A549 (cell line): ENCODE results near the gene NAA25.

Experiments
- FOXS1 ChIP-seq: fragments of 250-450 bp; sonication (Bioruptor Pico); IDR thresholded peaks from 2 replicates; pipeline ENCODE4 v1.5.0; 2020; ENCODE audit warnings: mild to moderate bottlenecking, moderate library complexity
- HDAC2 ChIP-seq: fragments of 200-600 bp; sonication (generic); IDR thresholded peaks from 2 replicates; pipeline ENCODE4 v1.6.1; 2016
- RAD21 ChIP-seq, 2 experiments: fragments of >200 bp in 1 of 2; sonication (Bioruptor Twin) in 1 of 2; formaldehyde crosslinking in 1 of 2; IDR thresholded peaks in 1 of 2; conservative IDR thresholded peaks in 1 of 2; 2 replicates in 1 of 2; 3 replicates in 1 of 2; pipeline ENCODE4 v1.6.1; 2012 to 2018; ENCODE audit warnings: inconsistent platforms in 1 of 2
- TF ChIP-seq, protein P1 (sequence below): fragments of >200 bp; sonication (Bioruptor Twin); formaldehyde crosslinking; IDR thresholded peaks from 3 replicates; pipeline ENCODE4 v1.5.1; 2016

DNA sequence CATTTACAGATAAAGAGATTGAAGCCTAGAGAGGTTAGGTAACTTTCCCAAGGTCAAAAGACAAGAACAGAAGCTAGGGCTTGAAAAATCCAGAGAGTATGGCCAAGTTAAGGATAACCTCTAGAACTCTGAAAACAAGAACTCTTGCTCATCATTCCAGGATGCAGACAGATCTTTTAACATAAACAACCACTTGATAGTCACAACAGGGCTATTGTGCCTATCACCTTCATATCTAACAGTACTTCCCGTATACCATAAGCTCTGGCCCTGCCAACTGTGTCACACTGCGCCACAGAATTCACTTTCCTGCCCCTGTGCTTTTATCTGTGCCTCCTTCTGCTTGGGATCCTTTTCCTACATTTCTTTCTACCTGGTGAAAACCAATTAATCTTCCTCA lies 77.1 kb downstream of the NAA25 start:
- TF ChIP-seq RAD21 (conservative IDR thresholded peaks at IDR 0.05 in 1 of 2, IDR thresholded peaks at IDR 0.05 in 1 of 2), result no peak
- no peak for TF ChIP-seq FOXS1 (CRISPR knock-in tag)
- TF ChIP-seq, protein P1, sequence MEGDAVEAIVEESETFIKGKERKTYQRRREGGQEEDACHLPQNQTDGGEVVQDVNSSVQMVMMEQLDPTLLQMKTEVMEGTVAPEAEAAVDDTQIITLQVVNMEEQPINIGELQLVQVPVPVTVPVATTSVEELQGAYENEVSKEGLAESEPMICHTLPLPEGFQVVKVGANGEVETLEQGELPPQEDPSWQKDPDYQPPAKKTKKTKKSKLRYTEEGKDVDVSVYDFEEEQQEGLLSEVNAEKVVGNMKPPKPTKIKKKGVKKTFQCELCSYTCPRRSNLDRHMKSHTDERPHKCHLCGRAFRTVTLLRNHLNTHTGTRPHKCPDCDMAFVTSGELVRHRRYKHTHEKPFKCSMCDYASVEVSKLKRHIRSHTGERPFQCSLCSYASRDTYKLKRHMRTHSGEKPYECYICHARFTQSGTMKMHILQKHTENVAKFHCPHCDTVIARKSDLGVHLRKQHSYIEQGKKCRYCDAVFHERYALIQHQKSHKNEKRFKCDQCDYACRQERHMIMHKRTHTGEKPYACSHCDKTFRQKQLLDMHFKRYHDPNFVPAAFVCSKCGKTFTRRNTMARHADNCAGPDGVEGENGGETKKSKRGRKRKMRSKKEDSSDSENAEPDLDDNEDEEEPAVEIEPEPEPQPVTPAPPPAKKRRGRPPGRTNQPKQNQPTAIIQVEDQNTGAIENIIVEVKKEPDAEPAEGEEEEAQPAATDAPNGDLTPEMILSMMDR, result no peak
- TF ChIP-seq HDAC2, result no peak
